ENCODE results near the gene LIPH. TPM values are rescaled to one million over a fixed set of nuclear protein-coding genes. Genes with fewer than 3 reads are reported as not detected.
"Not testable (repeated sequence)": the region's sequence is repeated elsewhere in the genome, so short reads cannot be mapped to it uniquely, and the experiment has no call there.

The LIPH gene
- total RNA-seq, 6 experiments from 2014 or later: 0.07 to 1.4 (median 0.24) TPM; not detected in 1

DNA sequence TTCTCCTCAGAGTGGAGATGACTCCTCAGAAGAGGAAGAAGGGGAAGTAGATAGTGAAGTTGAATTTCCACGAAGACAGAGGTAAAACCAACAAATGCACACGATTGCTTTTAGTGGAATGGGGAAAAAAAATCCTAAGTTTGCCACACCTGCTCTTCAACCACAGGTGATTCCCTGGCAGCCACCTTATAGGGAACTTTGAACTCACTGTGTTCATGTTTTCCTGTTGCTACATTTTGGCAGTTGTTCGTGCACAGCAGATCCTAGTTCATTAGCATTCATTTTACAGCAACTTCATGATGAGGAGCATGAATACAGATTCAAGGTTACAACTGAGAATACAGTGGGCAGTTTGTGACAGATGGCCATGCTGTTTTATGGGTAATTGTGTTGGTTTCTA lies 75.1 kb downstream of the LIPH start:
- Histone ChIP-seq H3K36me3 (peaks cover 0 to 71% (median 19%) of the 10 kb centered on the region in 4 donors), H3K27me3 (no peaks in the 10 kb centered on the region), H3K27ac (no peak overlapping the region), H3K4me1 (no peaks in the 10 kb centered on the region), H3K9me3 (no peaks in the 10 kb centered on the region), H3K4me3 (no peak overlapping the region)
- no peak for ATAC-seq
- intact Hi-C loops (cut with DNase I): no loop called here
- no peak for TF ChIP-seq CTCF (IDR thresholded peaks at IDR 0.05)
- no peak for TF ChIP-seq POLR2A (IDR thresholded peaks at IDR 0.05)
- no peak for DNase-seq
- 44% methylated on average over 3 of the region's 3 CpGs for WGBS (ENCODE audit: insufficient coverage, low coverage, low lambda C conversion rate, missing lambda C conversion rate)

- WGBS (ENCODE audit: insufficient coverage, low coverage, low lambda C conversion rate, missing lambda C conversion rate): 89% methylated on average over 2 of the region's 6 CpGs
- H3K9me3 ChIP-seq; ATAC-seq; H3K4me1 ChIP-seq; H3K4me3 ChIP-seq; intact Hi-C loops (cut with DNase I); H3K27me3 ChIP-seq; H3K27ac ChIP-seq; DNase-seq: not testable (repeated sequence)
- H3K36me3 ChIP-seq: peaks cover 0 to 51% (median 14%) of the 10 kb centered on the region in 4 donors
Observed at GRCh38 chr3:185474922-185475321, 77.5 kb downstream of the LIPH start.

- intact Hi-C loops (cut with DNase I): no loop called here
- peak in 1 of 4 donors; percentile 23 for ATAC-seq
- Histone ChIP-seq H3K27ac (no peak overlapping the region), H3K4me1 (no peaks in the 10 kb centered on the region), H3K9me3 (no peaks in the 10 kb centered on the region), H3K27me3 (no peaks in the 10 kb centered on the region), H3K4me3 (no peak overlapping the region), H3K36me3 (peaks cover 0 to 60% (median 18%) of the 10 kb centered on the region in 4 donors)
- no peak for DNase-seq
- TF ChIP-seq POLR2A (IDR thresholded peaks at IDR 0.05) (no peak), CTCF (IDR thresholded peaks at IDR 0.05) (no peak)
- WGBS (ENCODE audit: insufficient coverage, low coverage, low lambda C conversion rate, missing lambda C conversion rate): 96% methylated on average over 14 of the region's 15 CpGs
Observed at GRCh38 chr3:185473290-185473815, 79.0 kb downstream of the LIPH start.

DNA sequence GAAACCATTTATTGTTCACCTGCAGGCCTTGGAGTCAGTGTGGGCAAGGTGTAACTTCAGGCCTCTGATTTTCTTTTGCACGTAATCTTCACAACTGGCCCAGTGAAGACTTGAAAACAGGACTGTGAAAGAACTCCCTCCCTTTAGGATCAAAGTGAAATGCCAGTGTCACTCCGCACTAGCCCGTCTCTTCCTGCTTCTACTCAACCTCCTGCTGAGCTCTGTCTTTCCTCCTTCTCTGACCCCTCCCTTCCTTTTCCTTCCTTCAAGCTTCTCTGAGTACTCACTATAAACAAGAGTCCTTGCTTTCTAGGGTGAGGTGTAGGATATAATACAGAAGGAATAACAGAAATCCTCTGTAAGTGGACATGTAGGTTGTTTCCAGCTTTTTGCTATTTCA lies 82.1 kb downstream of the LIPH start:
- Histone ChIP-seq H3K4me1 (no peaks in the 10 kb centered on the region), H3K4me3 (no peak overlapping the region), H3K9me3 (no peaks in the 10 kb centered on the region), H3K36me3 (peaks cover 0 to 73% (median 33%) of the 10 kb centered on the region in 4 donors), H3K27me3 (no peaks in the 10 kb centered on the region), H3K27ac (no peak overlapping the region)
- TF ChIP-seq POLR2A (IDR thresholded peaks at IDR 0.05): no peak
- TF ChIP-seq CTCF (IDR thresholded peaks at IDR 0.05): no peak
- WGBS (ENCODE audit: insufficient coverage, low coverage, low lambda C conversion rate, missing lambda C conversion rate): 53% methylated on average over 2 of the region's 3 CpGs
- DNase-seq (no peak), ATAC-seq (peak in 1 of 4 donors; percentile 22)
- intact Hi-C loops (cut with DNase I): no loop called here

DNA sequence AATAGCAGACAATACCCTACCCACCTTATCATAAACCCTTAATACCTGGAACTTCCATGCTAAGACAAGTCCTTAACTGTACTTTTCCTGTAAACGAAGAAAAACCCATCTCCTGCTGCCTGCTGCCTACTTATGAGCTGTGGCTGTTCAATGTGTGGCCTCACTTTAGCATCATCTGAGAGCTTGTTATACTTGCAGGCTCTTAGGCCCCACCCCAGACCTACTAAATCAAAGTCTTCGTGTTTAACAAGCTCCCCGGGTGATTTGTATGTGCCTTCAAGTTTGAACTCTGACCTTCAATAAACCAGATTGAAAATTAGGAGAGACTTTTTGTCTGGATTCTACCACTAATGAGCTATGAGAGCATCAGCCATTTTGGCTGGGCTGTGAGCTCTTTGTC lies 82.8 kb downstream of the LIPH start:
- intact Hi-C loops (cut with DNase I): no loop called here
- Histone ChIP-seq H3K36me3 (peaks cover 0 to 74% (median 31%) of the 10 kb centered on the region in 4 donors), H3K4me3 (no peak overlapping the region), H3K27ac (no peak overlapping the region), H3K27me3 (no peaks in the 10 kb centered on the region), H3K4me1 (no peaks in the 10 kb centered on the region), H3K9me3 (no peaks in the 10 kb centered on the region)
- no peak for TF ChIP-seq POLR2A (IDR thresholded peaks at IDR 0.05)
- TF ChIP-seq CTCF (IDR thresholded peaks at IDR 0.05): no peak
- no peak for ATAC-seq
- DNase-seq: no peak
- WGBS (ENCODE audit: insufficient coverage, low coverage, low lambda C conversion rate, missing lambda C conversion rate): no CpG with 5 or more reads among the region's 3 CpGs

DNA sequence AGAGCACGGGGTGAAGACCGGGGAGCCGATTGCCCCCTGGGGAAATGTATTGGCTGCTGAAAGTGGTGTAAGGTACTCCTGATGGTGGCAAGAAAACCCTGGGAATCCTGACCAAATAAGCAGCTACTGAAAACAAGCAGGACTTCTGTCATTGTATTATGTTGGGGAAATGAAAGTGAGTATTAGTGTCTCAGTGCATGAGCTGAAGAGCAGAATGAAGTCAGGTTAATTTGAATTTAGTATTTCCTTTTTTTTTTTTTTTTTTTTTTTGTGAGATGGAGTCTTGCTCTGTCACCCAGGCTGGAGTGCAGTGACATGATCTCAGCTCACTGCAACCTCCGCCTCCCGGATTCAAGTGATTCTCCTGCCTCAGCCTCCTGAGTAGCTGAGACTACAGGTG lies 86.3 kb downstream of the LIPH start:
- H3K27me3 ChIP-seq; H3K4me3 ChIP-seq; intact Hi-C loops (cut with DNase I); DNase-seq; H3K27ac ChIP-seq; H3K9me3 ChIP-seq; H3K4me1 ChIP-seq; ATAC-seq: not testable (repeated sequence)
- 90% methylated on average over 3 of the region's 5 CpGs for whole genome bisulfite sequencing (ENCODE audit: insufficient coverage, low coverage, low lambda C conversion rate, missing lambda C conversion rate)
- peaks cover 0 to 65% (median 21%) of the 10 kb centered on the region in 4 donors for H3K36me3 ChIP-seq
